ENCODE measurements around the gene ARHGEF26. TPM values are rescaled to one million over a fixed set of nuclear protein-coding genes. Genes with fewer than 3 reads are reported as not detected.

The ARHGEF26 gene
- total RNA-seq, 1 experiment from 2014 or later = 7.2 TPM

GRCh38 chr3:154304116-154304786 lies 183.1 kb downstream of the ARHGEF26 start:
- Histone ChIP-seq H3K4me1 (ENCODE audit: control insufficient read depth in 1 of 2, insufficient read depth in 2 of 2, low read length in 2 of 2) (no peaks in the 10 kb centered on the region), H3K4me2 (ENCODE audit: low read length) (no peak overlapping the region), H3K9ac (ENCODE audit: low read length) (no peak overlapping the region), H3K79me2 (ENCODE audit: insufficient read depth, low read length) (peaks cover 34% of the 10 kb centered on the region), H3K9me2 (ENCODE audit: insufficient read depth) (no peaks in the 10 kb centered on the region), H3K27ac (ENCODE audit: low read depth, low read length) (no peak overlapping the region), H3K9me3 (ENCODE audit: control insufficient read depth in 1 of 2, insufficient read depth in 1 of 2, low read depth in 1 of 2, low read length in 2 of 2) (no peaks in the 10 kb centered on the region), H3K4me3 (replicated peaks in 1 of 2; ENCODE audit: low read depth in 1 of 2, low read length in 2 of 2) (no peak overlapping the region), H3K27me3 (ENCODE audit: insufficient read depth, low read length) (no peaks in the 10 kb centered on the region), H2AFZ (ENCODE audit: low read depth, low read length, poor library complexity, severe bottlenecking) (no peak overlapping the region), H4K20me1 (ENCODE audit: insufficient read depth) (no peaks in the 10 kb centered on the region; the same call in none of the 2 replicates), H3K36me3 (ENCODE audit: control insufficient read depth in 1 of 2, insufficient read depth in 2 of 2, low read length in 2 of 2) (peaks cover 47 to 48% of the 10 kb centered on the region in 2 experiments)
- no peak for TF ChIP-seq MAX (IDR thresholded peaks at IDR 0.05)
- TF ChIP-seq EZH2 (IDR thresholded peaks at IDR 0.05) = no peak
- TF ChIP-seq ATF3 (IDR thresholded peaks at IDR 0.05) = no peak
- TF ChIP-seq, protein P1, sequence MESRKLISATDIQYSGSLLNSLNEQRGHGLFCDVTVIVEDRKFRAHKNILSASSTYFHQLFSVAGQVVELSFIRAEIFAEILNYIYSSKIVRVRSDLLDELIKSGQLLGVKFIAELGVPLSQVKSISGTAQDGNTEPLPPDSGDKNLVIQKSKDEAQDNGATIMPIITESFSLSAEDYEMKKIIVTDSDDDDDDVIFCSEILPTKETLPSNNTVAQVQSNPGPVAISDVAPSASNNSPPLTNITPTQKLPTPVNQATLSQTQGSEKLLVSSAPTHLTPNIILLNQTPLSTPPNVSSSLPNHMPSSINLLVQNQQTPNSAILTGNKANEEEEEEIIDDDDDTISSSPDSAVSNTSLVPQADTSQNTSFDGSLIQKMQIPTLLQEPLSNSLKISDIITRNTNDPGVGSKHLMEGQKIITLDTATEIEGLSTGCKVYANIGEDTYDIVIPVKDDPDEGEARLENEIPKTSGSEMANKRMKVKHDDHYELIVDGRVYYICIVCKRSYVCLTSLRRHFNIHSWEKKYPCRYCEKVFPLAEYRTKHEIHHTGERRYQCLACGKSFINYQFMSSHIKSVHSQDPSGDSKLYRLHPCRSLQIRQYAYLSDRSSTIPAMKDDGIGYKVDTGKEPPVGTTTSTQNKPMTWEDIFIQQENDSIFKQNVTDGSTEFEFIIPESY (IDR thresholded peaks at IDR 0.05; ENCODE audit: extremely low read depth, insufficient replicate concordance, low read length) = no peak
- no peak for DNase-seq (ENCODE audit: low read depth, low spot score)
- intact Hi-C loops (cut with micrococcal nuclease) = no loop called here
- ChIA-PET POLR2A (no interaction called here), RAD21 (ENCODE audit: low non-redundant PET in 1 of 2, low total read pairs in 2 of 2, uncharacterized antibody in 2 of 2, unreplicated experiment in 2 of 2) (no interaction called here), CTCF (no interaction called here)
- ATAC-seq = no peak
- no TSS peak for BruUV-seq (replicated peaks)

GRCh38 chr3:154304936-154305335 lies 183.7 kb downstream of the ARHGEF26 start:
- H3K4me1 ChIP-seq (ENCODE audit: control insufficient read depth in 1 of 2, insufficient read depth in 2 of 2, low read length in 2 of 2) = no peaks in the 10 kb centered on the region
- ATAC-seq = no peak
- no peak overlapping the region for H2AFZ ChIP-seq (ENCODE audit: low read depth, low read length, poor library complexity, severe bottlenecking)
- no peaks in the 10 kb centered on the region for H3K9me2 ChIP-seq (ENCODE audit: insufficient read depth)
- H3K9me3 ChIP-seq (ENCODE audit: control insufficient read depth in 1 of 2, insufficient read depth in 1 of 2, low read depth in 1 of 2, low read length in 2 of 2) = no peaks in the 10 kb centered on the region
- peaks cover 41% of the 10 kb centered on the region for H3K79me2 ChIP-seq (ENCODE audit: insufficient read depth, low read length)
- no TSS peak for BruUV-seq (replicated peaks)
- intact Hi-C loops (cut with micrococcal nuclease) = no loop called here
- H3K36me3 ChIP-seq (ENCODE audit: control insufficient read depth in 1 of 2, insufficient read depth in 2 of 2, low read length in 2 of 2) = peaks cover 46 to 48% of the 10 kb centered on the region in 2 experiments
- DNase-seq (ENCODE audit: low read depth, low spot score) = no peak
- no peak overlapping the region for H3K9ac ChIP-seq (ENCODE audit: low read length)
- no peaks in the 10 kb centered on the region; the same call in none of the 2 replicates for H4K20me1 ChIP-seq (ENCODE audit: insufficient read depth)
- no peaks in the 10 kb centered on the region for H3K27me3 ChIP-seq (ENCODE audit: insufficient read depth, low read length)
- no peak overlapping the region for H3K27ac ChIP-seq (ENCODE audit: low read depth, low read length)
- H3K4me2 ChIP-seq (ENCODE audit: low read length) = no peak overlapping the region
- POLR2A ChIA-PET = no interaction called here
- CTCF ChIA-PET = no interaction called here
- TF ChIP-seq SIN3A (IDR thresholded peaks at IDR 0.05; ENCODE audit: low read depth) = no peak
- TF ChIP-seq EZH2 (IDR thresholded peaks at IDR 0.05) = no peak
- TF ChIP-seq YY1 (IDR thresholded peaks at IDR 0.05; ENCODE audit: extremely low read depth, insufficient replicate concordance, low read depth, low read length) = no peak
- no peak for TF ChIP-seq JUND (IDR thresholded peaks at IDR 0.05)
- TF ChIP-seq CBX3 (IDR thresholded peaks at IDR 0.05; ENCODE audit: low read depth) = no peak
- TF ChIP-seq, protein P2, sequence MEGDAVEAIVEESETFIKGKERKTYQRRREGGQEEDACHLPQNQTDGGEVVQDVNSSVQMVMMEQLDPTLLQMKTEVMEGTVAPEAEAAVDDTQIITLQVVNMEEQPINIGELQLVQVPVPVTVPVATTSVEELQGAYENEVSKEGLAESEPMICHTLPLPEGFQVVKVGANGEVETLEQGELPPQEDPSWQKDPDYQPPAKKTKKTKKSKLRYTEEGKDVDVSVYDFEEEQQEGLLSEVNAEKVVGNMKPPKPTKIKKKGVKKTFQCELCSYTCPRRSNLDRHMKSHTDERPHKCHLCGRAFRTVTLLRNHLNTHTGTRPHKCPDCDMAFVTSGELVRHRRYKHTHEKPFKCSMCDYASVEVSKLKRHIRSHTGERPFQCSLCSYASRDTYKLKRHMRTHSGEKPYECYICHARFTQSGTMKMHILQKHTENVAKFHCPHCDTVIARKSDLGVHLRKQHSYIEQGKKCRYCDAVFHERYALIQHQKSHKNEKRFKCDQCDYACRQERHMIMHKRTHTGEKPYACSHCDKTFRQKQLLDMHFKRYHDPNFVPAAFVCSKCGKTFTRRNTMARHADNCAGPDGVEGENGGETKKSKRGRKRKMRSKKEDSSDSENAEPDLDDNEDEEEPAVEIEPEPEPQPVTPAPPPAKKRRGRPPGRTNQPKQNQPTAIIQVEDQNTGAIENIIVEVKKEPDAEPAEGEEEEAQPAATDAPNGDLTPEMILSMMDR (IDR thresholded peaks at IDR 0.05 in 2 of 3, conservative IDR thresholded peaks at IDR 0.05 in 1 of 3; ENCODE audit: borderline replicate concordance in 1 of 3, insufficient read depth in 1 of 3, low read depth in 2 of 3, low read length in 2 of 3) = no peak
- TF ChIP-seq SRF (IDR thresholded peaks at IDR 0.05; ENCODE audit: low read depth) = no peak
- TF ChIP-seq RAD21 (IDR thresholded peaks at IDR 0.05; ENCODE audit: low read depth) = no peak
- TF ChIP-seq TCF7L2 (IDR thresholded peaks at IDR 0.05; ENCODE audit: borderline replicate concordance, extremely low read depth, insufficient read depth, insufficient read length) = no peak
- TF ChIP-seq ZNF274 (IDR thresholded peaks at IDR 0.05; ENCODE audit: low read depth, low read length) = no peak
- no peak overlapping the region for H3K4me3 ChIP-seq (replicated peaks in 1 of 2; ENCODE audit: low read depth in 1 of 2, low read length in 2 of 2)
- RAD21 ChIA-PET (ENCODE audit: low non-redundant PET in 1 of 2, low total read pairs in 2 of 2, uncharacterized antibody in 2 of 2, unreplicated experiment in 2 of 2) = no interaction called here

Measured in HCT116 (cell line).